SK-N-SH (cell line): ENCODE data around the gene FKBP2. TPM values are rescaled to one million over a fixed set of nuclear protein-coding genes. Genes with fewer than 3 reads are reported as not detected.

Experiments
- CTCF ChIA-PET: fragments of 300-600, 350-600 bp; formaldehyde crosslinking; extraction: SDS; loops from one replicate; lab custom pipeline; 2021; lab: Yijun Ruan, JAX
- POLR2A ChIA-PET: fragments of 350-600 bp; sonication (Branson Sonifier 250); formaldehyde crosslinking; extraction: SDS; loops from one replicate; lab custom pipeline; 2020; ENCODE audit warnings: antibody characterized with exemption, inconsistent platforms; lab: Yijun Ruan, JAX
- DNase-seq: peaks from one replicate; pipeline ENCODE4 v3.0.0; 2012
- H2AFZ ChIP-seq: fragments of 200-600 bp; sonication (generic); 2 replicates; pipeline ENCODE4 v1.8.1; 2016; ENCODE audit warnings: antibody characterized with exemption, mild to moderate bottlenecking, low read depth
- H3F3A ChIP-seq: fragments of 200-600 bp; sonication (generic); replicated peaks from 2 replicates; pipeline ENCODE3; 2016; ENCODE audit warnings: antibody characterized with exemption, mild to moderate bottlenecking; ENCODE audit not compliant: insufficient read depth
- H3K27ac ChIP-seq, 2 experiments: fragments of 200-500 bp in 1 of 2; fragments of 200-600 bp in 1 of 2; sonication (Bioruptor generic) in 1 of 2; sonication (generic), shearing (Covaris generic) in 1 of 2; 2 replicates each; pipeline versions ENCODE4 v1.5.1 to v1.6.1; 2014 to 2016; ENCODE audit warnings: low read depth in 2 of 2, inconsistent platforms in 1 of 2, low read length in 1 of 2, mild to moderate bottlenecking in 1 of 2, mixed read lengths in 1 of 2
- H3K27me3 ChIP-seq: fragments of 200-600 bp; sonication (generic), shearing (Covaris generic); 2 replicates; pipeline ENCODE4 v1.6.1; 2016; ENCODE audit warnings: mixed run types; ENCODE audit not compliant: insufficient read depth
- H3K36me3 ChIP-seq, 2 experiments: fragments of 200-500 bp in 1 of 2; fragments of 200-600 bp in 1 of 2; sonication (Bioruptor generic) in 1 of 2; sonication (generic) in 1 of 2; replicated peaks in 1 of 2; 2 replicates each; pipeline versions ENCODE3 to v1.5.1; 2014 to 2016; ENCODE audit warnings: low read length in 1 of 2, mild to moderate bottlenecking in 1 of 2; ENCODE audit not compliant: insufficient read depth in 2 of 2, control insufficient read depth in 1 of 2
- H3K4me1 ChIP-seq, 2 experiments: fragments of 200-500 bp in 1 of 2; fragments of 200-600 bp in 1 of 2; sonication (Bioruptor generic) in 1 of 2; sonication (generic), shearing (Covaris generic) in 1 of 2; 2 replicates each; pipeline versions ENCODE4 v1.5.1 to v1.6.1; 2014 to 2016; ENCODE audit warnings: low read depth in 1 of 2, low read length in 1 of 2, mixed run types in 1 of 2; ENCODE audit not compliant: insufficient read depth in 2 of 2, control insufficient read depth in 1 of 2
- H3K4me2 ChIP-seq: fragments of 200-600 bp; sonication (generic), shearing (Covaris generic); 2 replicates; pipeline ENCODE4 v1.6.1; 2017; ENCODE audit warnings: mixed run types
- H3K4me3 ChIP-seq, 2 experiments: fragments of 200-500 bp in 1 of 2; fragments of 200-600 bp in 1 of 2; sonication (Bioruptor generic) in 1 of 2; sonication (generic), shearing (Covaris generic) in 1 of 2; 2 replicates each; pipeline versions ENCODE4 v1.5.1 to v1.8.1; 2014 to 2016; ENCODE audit warnings: low read depth in 2 of 2, inconsistent platforms in 1 of 2, low read length in 1 of 2, mild to moderate bottlenecking in 1 of 2, mixed read lengths in 1 of 2, moderate library complexity in 1 of 2
- H3K79me2 ChIP-seq: fragments of 200-600 bp; sonication (generic); 2 replicates; pipeline ENCODE4 v1.8.1; 2017; ENCODE audit warnings: mild to moderate bottlenecking; ENCODE audit not compliant: insufficient read depth
- H3K9ac ChIP-seq: fragments of 200-600 bp; sonication (generic); 2 replicates; pipeline ENCODE4 v1.6.1; 2017; ENCODE audit warnings: mixed run types
- H3K9me2 ChIP-seq: fragments of 200-600 bp; sonication (generic); 2 replicates; pipeline ENCODE4 v1.6.1; 2017; ENCODE audit warnings: mixed run types
- H3K9me3 ChIP-seq: fragments of 200-600 bp; sonication (generic); 2 replicates; pipeline ENCODE4 v1.6.1; 2017; ENCODE audit warnings: mixed run types, mild to moderate bottlenecking, moderate library complexity
- H4K20me1 ChIP-seq: fragments of 200-600 bp; sonication (generic); 2 replicates; pipeline ENCODE4 v1.6.1; 2017; ENCODE audit warnings: mild to moderate bottlenecking, mixed run types; ENCODE audit not compliant: insufficient read depth
- CTCF ChIP-seq: fragments of 200-600 bp; sonication (generic); IDR thresholded peaks from 2 replicates; pipeline ENCODE4 v1.6.1; 2017; ENCODE audit warnings: antibody characterized with exemption, mild to moderate bottlenecking, moderate library complexity
- FOXM1 ChIP-seq: IDR thresholded peaks from 2 replicates; pipeline ENCODE4 v1.4.0; 2012; ENCODE audit warnings: low read depth, mild to moderate bottlenecking
- GABPA ChIP-seq: IDR thresholded peaks from 2 replicates; pipeline ENCODE4 v1.4.0; 2012; ENCODE audit warnings: low read depth, mild to moderate bottlenecking
- MEF2A ChIP-seq: IDR thresholded peaks from 2 replicates; pipeline ENCODE4 v1.4.0; 2012; ENCODE audit warnings: low read depth, borderline replicate concordance
- POLR2AphosphoS5 ChIP-seq: IDR thresholded peaks from 2 replicates; pipeline ENCODE4 v1.6.1; 2012; ENCODE audit warnings: low read depth, low read length
- TEAD4 ChIP-seq: IDR thresholded peaks from 2 replicates; pipeline ENCODE4 v1.4.0; 2012; ENCODE audit warnings: mild to moderate bottlenecking, borderline replicate concordance; ENCODE audit not compliant: insufficient read depth
- USF1 ChIP-seq: IDR thresholded peaks from 2 replicates; pipeline ENCODE4 v1.4.0; 2012; ENCODE audit warnings: low read depth, borderline replicate concordance
- USF2 ChIP-seq: fragments of 150-350 bp; IDR thresholded peaks from 2 replicates; pipeline ENCODE4 v1.6.1; 2017; ENCODE audit warnings: antibody characterized with exemption, low read length, low read depth, borderline replicate concordance
- WGBS: methylation state at CpG from one replicate; pipeline ENCODE4 v1.1.6; 2017; ENCODE audit warnings: low lambda C conversion rate; 5-methylcytosine and 5-hydroxymethylcytosine counted together
- polyA plus RNA-seq, 3 experiments: library from polyadenylated mRNA; depleted of rRNA; stranded (reverse); fragments of >200 nt; gene quantifications; 2 replicates each; pipeline ENCODE4 v1.2.3, GENCODE V29; 2012
- TF ChIP-seq, protein P1 (sequence below): IDR thresholded peaks from 2 replicates; pipeline ENCODE4 v1.6.1; 2012; ENCODE audit warnings: mild to moderate bottlenecking, low read depth, low read length, moderate library complexity
- TF ChIP-seq, protein P2 (sequence below): IDR thresholded peaks from 2 replicates; pipeline ENCODE4 v1.4.0; 2012; ENCODE audit warnings: low read depth

Gene FKBP2
- polyA plus RNA-seq, 1 of the 3 experiments (the other 2 are of a cell fraction): 127 TPM

- Histone ChIP-seq H3K4me1 (peaks cover 14 to 47% of the 10 kb centered on the region in 2 experiments; a peak in 2 of 4 replicates), H3K27ac (no peak overlapping the region), H3K9ac (no peak overlapping the region)
- DNase-seq: no peak
- no peak for TF ChIP-seq FOXM1
- TF ChIP-seq TEAD4: no peak
- TF ChIP-seq, protein P1, sequence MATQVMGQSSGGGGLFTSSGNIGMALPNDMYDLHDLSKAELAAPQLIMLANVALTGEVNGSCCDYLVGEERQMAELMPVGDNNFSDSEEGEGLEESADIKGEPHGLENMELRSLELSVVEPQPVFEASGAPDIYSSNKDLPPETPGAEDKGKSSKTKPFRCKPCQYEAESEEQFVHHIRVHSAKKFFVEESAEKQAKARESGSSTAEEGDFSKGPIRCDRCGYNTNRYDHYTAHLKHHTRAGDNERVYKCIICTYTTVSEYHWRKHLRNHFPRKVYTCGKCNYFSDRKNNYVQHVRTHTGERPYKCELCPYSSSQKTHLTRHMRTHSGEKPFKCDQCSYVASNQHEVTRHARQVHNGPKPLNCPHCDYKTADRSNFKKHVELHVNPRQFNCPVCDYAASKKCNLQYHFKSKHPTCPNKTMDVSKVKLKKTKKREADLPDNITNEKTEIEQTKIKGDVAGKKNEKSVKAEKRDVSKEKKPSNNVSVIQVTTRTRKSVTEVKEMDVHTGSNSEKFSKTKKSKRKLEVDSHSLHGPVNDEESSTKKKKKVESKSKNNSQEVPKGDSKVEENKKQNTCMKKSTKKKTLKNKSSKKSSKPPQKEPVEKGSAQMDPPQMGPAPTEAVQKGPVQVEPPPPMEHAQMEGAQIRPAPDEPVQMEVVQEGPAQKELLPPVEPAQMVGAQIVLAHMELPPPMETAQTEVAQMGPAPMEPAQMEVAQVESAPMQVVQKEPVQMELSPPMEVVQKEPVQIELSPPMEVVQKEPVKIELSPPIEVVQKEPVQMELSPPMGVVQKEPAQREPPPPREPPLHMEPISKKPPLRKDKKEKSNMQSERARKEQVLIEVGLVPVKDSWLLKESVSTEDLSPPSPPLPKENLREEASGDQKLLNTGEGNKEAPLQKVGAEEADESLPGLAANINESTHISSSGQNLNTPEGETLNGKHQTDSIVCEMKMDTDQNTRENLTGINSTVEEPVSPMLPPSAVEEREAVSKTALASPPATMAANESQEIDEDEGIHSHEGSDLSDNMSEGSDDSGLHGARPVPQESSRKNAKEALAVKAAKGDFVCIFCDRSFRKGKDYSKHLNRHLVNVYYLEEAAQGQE: no peak
- TF ChIP-seq CTCF: no peak
- TF ChIP-seq, protein P2, sequence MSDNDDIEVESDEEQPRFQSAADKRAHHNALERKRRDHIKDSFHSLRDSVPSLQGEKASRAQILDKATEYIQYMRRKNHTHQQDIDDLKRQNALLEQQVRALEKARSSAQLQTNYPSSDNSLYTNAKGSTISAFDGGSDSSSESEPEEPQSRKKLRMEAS: no peak
- no peak for TF ChIP-seq GABPA
- TF ChIP-seq MEF2A: no peak
- TF ChIP-seq, all 33 proteins: peak for 0
- Histone ChIP-seq H3K79me2 (peaks cover 31% of the 10 kb centered on the region), H3K9me3 (no peaks in the 10 kb centered on the region), H3K4me2 (no peak overlapping the region), H3K4me3 (peak overlapping the region in 1 of 2 experiments; percentile 70; a peak in 1 of 4 replicates), H4K20me1 (no peaks in the 10 kb centered on the region), H3K9me2 (no peaks in the 10 kb centered on the region), H3K36me3 (peaks cover 0 to 11% of the 10 kb centered on the region in 2 experiments), H3F3A (peaks cover 20% of the 10 kb centered on the region), H3K27me3 (no peaks in the 10 kb centered on the region), H2AFZ (no peak overlapping the region)
- CTCF ChIA-PET: interaction anchor here (0.6 to 3.4 kb wide), 5 partner anchors 10 to 71 kb away, joined by 3 to 15 read pairs (median 6); partner anchors contain the start of genes PLCB3 and PPP1R14B
- POLR2A ChIA-PET: interaction anchor here (1.0 to 1.8 kb wide), 2 partner anchors 8 to 35 kb away, joined by 3 to 9 read pairs; partner anchors contain the start of gene FKBP2
- WGBS: 95% methylated on average over 8 of the region's 8 CpGs
Measured at GRCh38 chr11:64232967-64233315, 8.0 kb upstream of the FKBP2 start.

GRCh38 chr11:64233913-64234586 is 6.8 kb upstream of the FKBP2 start, which contains the start of gene VEGFB:
Gene VEGFB, plus strand, starts transcription at chr11:64234584. Its CDS starts 250 bp downstream, at chr11:64234834.
- TF ChIP-seq USF1 (peak; percentile 61; the same call in 1 of the 2 replicates), POLR2AphosphoS5 (peak; percentile 38; the same call in 1 of the 2 replicates), USF2 (no peak)
- H2AFZ ChIP-seq: no peak within 1 kb of the TSS
- peak within 1 kb of the TSS in 1 of 2 experiments; percentile 83; a peak in 2 of 4 replicates for H3K27ac ChIP-seq
- H3K4me3 ChIP-seq: peak within 1 kb of the TSS; percentile 69 to 70
- H3K79me2 ChIP-seq: peaks cover 20% of the 10 kb centered on the region
- CTCF ChIA-PET: interaction anchor here (1.0 to 3.4 kb wide), 4 partner anchors 13 to 70 kb away, joined by 3 to 15 read pairs (median 6); partner anchors contain the start of genes PLCB3 and PPP1R14B
- H3F3A ChIP-seq: peaks cover 31% of the 10 kb centered on the region
- peak within 1 kb of the TSS; percentile 91 for H3K4me2 ChIP-seq
- no peaks in the 10 kb centered on the region for H4K20me1 ChIP-seq
- H3K9me2 ChIP-seq: no peaks in the 10 kb centered on the region
- H3K4me1 ChIP-seq: peaks cover 11 to 47% of the 10 kb centered on the region in 2 experiments; a peak in 2 of 4 replicates
- POLR2A ChIA-PET: interaction anchor here (0.6 to 0.7 kb wide), 3 partner anchors 28 to 1381 kb away, joined by 3 to 4 read pairs (median 3); partner anchors contain the start of gene FERMT3
- peaks cover 0 to 20% of the 10 kb centered on the region in 2 experiments for H3K36me3 ChIP-seq
- peak within 1 kb of the TSS; percentile 66 for H3K9ac ChIP-seq
- peak; percentile 92 for DNase-seq
- no peaks in the 10 kb centered on the region for H3K27me3 ChIP-seq
- no peaks in the 10 kb centered on the region for H3K9me3 ChIP-seq
- 17% methylated on average over 9 of the region's 62 CpGs for WGBS
